ENCODE results near the gene KMT5C.

DNA sequence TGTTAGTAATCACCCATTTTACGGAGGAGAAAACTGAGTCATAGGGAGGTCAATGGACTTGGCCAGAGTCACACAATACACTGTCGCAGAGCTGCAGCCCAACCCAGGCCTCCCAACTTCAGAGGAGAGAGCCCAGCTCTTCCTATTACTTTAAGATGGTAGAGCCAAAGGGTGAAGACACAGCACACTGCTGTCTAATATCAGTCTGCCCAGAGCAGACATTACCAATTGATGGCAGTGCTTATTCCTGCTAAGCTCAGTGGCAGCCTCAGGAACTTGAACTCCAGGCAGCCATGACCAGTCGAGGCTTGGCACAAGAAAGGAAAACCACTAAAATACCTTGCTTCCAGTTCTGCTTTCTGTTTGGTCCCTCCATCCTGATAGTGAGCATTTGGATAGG, 33.0 kb upstream of the KMT5C start:
- no peak for TF ChIP-seq CTCF (IDR thresholded peaks at IDR 0.05; ENCODE audit: low read depth, low read length)
- TF ChIP-seq EZH2phosphoT487 (IDR thresholded peaks at IDR 0.05; ENCODE audit: low read depth) = no peak

All from OCI-LY3 (cell line).